ENCODE data around the gene TTC34. TPM values are rescaled to one million over a fixed set of nuclear protein-coding genes. Genes with fewer than 3 reads are reported as not detected.

TTC34 gene
- polyA plus RNA-seq, 1 donor (not counting 4 experiments of a cell fraction or from before 2014, with no cell fraction given) = 0.04 TPM

DNA sequence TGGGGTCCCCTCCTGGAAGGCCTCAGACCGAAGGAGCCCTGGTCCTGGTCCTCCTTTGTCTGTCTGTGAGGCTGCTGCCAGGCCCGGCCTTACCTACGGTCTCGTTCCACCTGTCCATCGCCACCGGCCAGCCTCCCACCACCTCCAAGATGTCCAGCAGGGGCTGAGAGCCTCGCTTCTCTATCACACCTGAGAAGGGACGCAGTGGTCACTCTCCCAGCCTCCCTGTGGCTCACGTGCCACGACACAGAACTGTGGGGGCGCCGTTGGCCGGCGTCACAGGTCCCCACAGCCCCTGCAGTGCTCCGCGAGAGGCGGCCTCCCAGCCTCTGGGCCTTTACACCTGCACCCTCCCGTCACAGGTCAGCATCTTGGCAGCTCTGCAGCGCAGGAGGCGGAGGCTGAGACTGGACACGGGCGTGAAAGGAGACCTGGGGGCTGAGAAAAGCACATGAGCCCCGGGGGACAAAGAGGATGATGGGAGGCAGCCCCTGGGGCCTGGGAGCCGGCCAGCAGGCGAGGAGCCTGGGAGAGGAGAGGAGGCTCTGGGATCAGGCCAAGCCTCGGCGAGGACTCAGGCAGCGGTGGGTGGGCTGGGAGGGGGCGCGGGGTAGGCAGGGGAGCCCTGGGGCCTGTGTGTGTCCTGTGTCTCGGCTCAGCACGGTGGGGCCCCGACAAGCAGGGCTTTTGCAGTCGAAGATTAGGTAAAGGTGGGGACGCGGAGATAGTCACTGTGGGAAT is 194.4 kb downstream of the TTC34 start:
- DNase-seq (ENCODE audit: low read depth, low spot score) (no peak), FAIRE-seq (no peak)
- Histone ChIP-seq H3K9me1 (ENCODE audit: control insufficient read depth, extremely low read depth, insufficient read depth, low read length) (no peaks in the 10 kb centered on the region), H3K79me2 (ENCODE audit: control insufficient read depth, insufficient read depth, low read length) (no peaks in the 10 kb centered on the region), H3K4me3 (ENCODE audit: control insufficient read depth in 2 of 3, extremely low read depth in 1 of 3, insufficient read depth in 2 of 3, low read depth in 1 of 3, low read length in 3 of 3) (no peak overlapping the region), H3K9ac (ENCODE audit: control insufficient read depth, extremely low read depth, insufficient read depth, low read length) (no peak overlapping the region), H2AFZ (ENCODE audit: control insufficient read depth, low read length) (no peak overlapping the region), H3K9me3 (ENCODE audit: control insufficient read depth, low read depth, low read length) (no peaks in the 10 kb centered on the region), H3K4me2 (ENCODE audit: control insufficient read depth, extremely low read depth, insufficient read depth, low read depth, low read length) (no peak overlapping the region), H3K36me3 (ENCODE audit: control insufficient read depth in 2 of 2, extremely low read depth in 1 of 2, insufficient read depth in 2 of 2, low read length in 2 of 2) (no peaks in the 10 kb centered on the region), H3K4me1 (ENCODE audit: control insufficient read depth, extremely low read depth, insufficient read depth, low read length) (no peaks in the 10 kb centered on the region), H3K27ac (ENCODE audit: control insufficient read depth, insufficient read depth, low read length) (no peak overlapping the region), H4K20me1 (ENCODE audit: control insufficient read depth, extremely low read depth, insufficient read depth, low read length) (no peaks in the 10 kb centered on the region), H3K27me3 (ENCODE audit: control insufficient read depth, extremely low read depth, insufficient read depth, low read length) (no peaks in the 10 kb centered on the region)
- TF ChIP-seq, protein P1, sequence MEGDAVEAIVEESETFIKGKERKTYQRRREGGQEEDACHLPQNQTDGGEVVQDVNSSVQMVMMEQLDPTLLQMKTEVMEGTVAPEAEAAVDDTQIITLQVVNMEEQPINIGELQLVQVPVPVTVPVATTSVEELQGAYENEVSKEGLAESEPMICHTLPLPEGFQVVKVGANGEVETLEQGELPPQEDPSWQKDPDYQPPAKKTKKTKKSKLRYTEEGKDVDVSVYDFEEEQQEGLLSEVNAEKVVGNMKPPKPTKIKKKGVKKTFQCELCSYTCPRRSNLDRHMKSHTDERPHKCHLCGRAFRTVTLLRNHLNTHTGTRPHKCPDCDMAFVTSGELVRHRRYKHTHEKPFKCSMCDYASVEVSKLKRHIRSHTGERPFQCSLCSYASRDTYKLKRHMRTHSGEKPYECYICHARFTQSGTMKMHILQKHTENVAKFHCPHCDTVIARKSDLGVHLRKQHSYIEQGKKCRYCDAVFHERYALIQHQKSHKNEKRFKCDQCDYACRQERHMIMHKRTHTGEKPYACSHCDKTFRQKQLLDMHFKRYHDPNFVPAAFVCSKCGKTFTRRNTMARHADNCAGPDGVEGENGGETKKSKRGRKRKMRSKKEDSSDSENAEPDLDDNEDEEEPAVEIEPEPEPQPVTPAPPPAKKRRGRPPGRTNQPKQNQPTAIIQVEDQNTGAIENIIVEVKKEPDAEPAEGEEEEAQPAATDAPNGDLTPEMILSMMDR (optimal IDR thresholded peaks at IDR 0.05 in 1 of 3, IDR thresholded peaks at IDR 0.05 in 1 of 3, conservative IDR thresholded peaks at IDR 0.05 in 1 of 3; ENCODE audit: extremely low read depth in 1 of 3, insufficient read depth in 2 of 3, low read length in 3 of 3) = no peak
- no peak for TF ChIP-seq EZH2 (IDR thresholded peaks at IDR 0.05; ENCODE audit: low read length)
- dilution Hi-C loops (cut with MboI; ENCODE audit: extremely low pct_ligation_motif_present, low sequenced_read_pairs) = no loop called here

- TF ChIP-seq, protein P1 (optimal IDR thresholded peaks at IDR 0.05 in 1 of 3, IDR thresholded peaks at IDR 0.05 in 1 of 3, conservative IDR thresholded peaks at IDR 0.05 in 1 of 3; ENCODE audit: extremely low read depth in 1 of 3, insufficient read depth in 2 of 3, low read length in 3 of 3) = no peak
- TF ChIP-seq EZH2 (IDR thresholded peaks at IDR 0.05; ENCODE audit: low read length) = no peak
- no peaks in the 10 kb centered on the region for H3K79me2 ChIP-seq (ENCODE audit: control insufficient read depth, insufficient read depth, low read length)
- H3K27ac ChIP-seq (ENCODE audit: control insufficient read depth, insufficient read depth, low read length) = no peak overlapping the region
- no peak overlapping the region for H2AFZ ChIP-seq (ENCODE audit: control insufficient read depth, low read length)
- H3K4me1 ChIP-seq (ENCODE audit: control insufficient read depth, extremely low read depth, insufficient read depth, low read length) = no peaks in the 10 kb centered on the region
- no peak overlapping the region for H3K9ac ChIP-seq (ENCODE audit: control insufficient read depth, extremely low read depth, insufficient read depth, low read length)
- H3K9me1 ChIP-seq (ENCODE audit: control insufficient read depth, extremely low read depth, insufficient read depth, low read length) = no peaks in the 10 kb centered on the region
- no peaks in the 10 kb centered on the region for H4K20me1 ChIP-seq (ENCODE audit: control insufficient read depth, extremely low read depth, insufficient read depth, low read length)
- no peaks in the 10 kb centered on the region for H3K9me3 ChIP-seq (ENCODE audit: control insufficient read depth, low read depth, low read length)
- DNase-seq (ENCODE audit: low read depth, low spot score) = no peak
- H3K4me3 ChIP-seq (ENCODE audit: control insufficient read depth in 2 of 3, extremely low read depth in 1 of 3, insufficient read depth in 2 of 3, low read depth in 1 of 3, low read length in 3 of 3) = no peak overlapping the region
- no peaks in the 10 kb centered on the region for H3K27me3 ChIP-seq (ENCODE audit: control insufficient read depth, extremely low read depth, insufficient read depth, low read length)
- H3K4me2 ChIP-seq (ENCODE audit: control insufficient read depth, extremely low read depth, insufficient read depth, low read depth, low read length) = no peak overlapping the region
- dilution Hi-C loops (cut with MboI; ENCODE audit: extremely low pct_ligation_motif_present, low sequenced_read_pairs) = no loop called here
- H3K36me3 ChIP-seq (ENCODE audit: control insufficient read depth in 2 of 2, extremely low read depth in 1 of 2, insufficient read depth in 2 of 2, low read length in 2 of 2) = no peaks in the 10 kb centered on the region
- no peak for FAIRE-seq
Measured at GRCh38 chr1:2606396-2606880, 195.1 kb downstream of the TTC34 start.
